BLaER1 (cell line): Measurements from ENCODE around the gene NLRP2B.
"Not testable (repeated sequence)": the region's sequence is repeated elsewhere in the genome, so short reads cannot be mapped to it uniquely, and the experiment has no call there.

Source experiments
- H3K27ac ChIP-seq: shearing (Covaris generic); formaldehyde crosslinking; 2 replicates; pipeline ENCODE4 v1.8.1; 2022
- H3K27me3 ChIP-seq: shearing (Covaris generic); formaldehyde crosslinking; 2 replicates; pipeline ENCODE4 v1.8.1; 2022
- H3K36me3 ChIP-seq: shearing (Covaris generic); formaldehyde crosslinking; 2 replicates; pipeline ENCODE4 v1.8.1; 2022
- H3K4me1 ChIP-seq: shearing (Covaris generic); formaldehyde crosslinking; 2 replicates; pipeline ENCODE4 v1.8.1; 2022
- H3K4me2 ChIP-seq: shearing (Covaris generic); formaldehyde crosslinking; 2 replicates; pipeline ENCODE4 v1.8.1; 2022
- H3K4me3 ChIP-seq: shearing (Covaris generic); formaldehyde crosslinking; 2 replicates; pipeline ENCODE4 v1.8.1; 2022
- H3K9ac ChIP-seq: shearing (Covaris generic); formaldehyde crosslinking; 2 replicates; pipeline ENCODE4 v1.8.1; 2022
- H3K9me3 ChIP-seq: shearing (Covaris generic); formaldehyde crosslinking; 2 replicates; pipeline ENCODE4 v1.8.1; 2022
- H4K20me1 ChIP-seq: shearing (Covaris generic); formaldehyde crosslinking; 2 replicates; pipeline ENCODE4 v1.8.1; 2022
- Cebpa-rat ChIP-seq: shearing (Covaris generic); IDR thresholded peaks from 2 replicates; pipeline ENCODE4 v1.8.1; 2022

NLRP2B gene

DNA sequence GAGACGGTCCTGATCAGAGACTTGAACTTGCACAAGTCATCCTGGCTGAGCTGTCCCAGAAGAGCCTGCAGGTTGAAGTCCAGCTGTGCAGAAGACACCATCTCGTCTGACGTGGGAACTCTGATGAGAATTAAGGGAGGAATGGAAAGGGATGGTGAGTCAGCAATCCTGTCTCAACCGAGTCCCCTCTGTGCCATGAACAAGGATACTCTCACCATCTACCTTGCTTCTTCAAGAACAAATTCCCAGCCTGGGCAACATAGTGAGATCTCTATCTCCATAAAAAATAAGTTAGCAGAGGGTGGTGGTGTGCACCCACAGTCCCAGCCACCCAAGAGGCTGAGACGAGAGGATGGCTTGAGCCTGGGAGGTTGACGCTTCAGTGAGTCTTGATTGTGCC lies at the start of gene NLRP2B:
TSS of gene NLRP2B (minus strand) at position 101 of the 400 bp plus-strand sequence.
- H3K27ac ChIP-seq = no peak within 1 kb of the TSS
- no peak for TF ChIP-seq Cebpa-rat
- peaks cover 29% of the 10 kb centered on the region for H3K4me1 ChIP-seq
- H3K9me3 ChIP-seq = peaks cover 17% of the 10 kb centered on the region
- H3K27me3 ChIP-seq = peaks cover 62% of the 10 kb centered on the region
- no peaks in the 10 kb centered on the region for H3K36me3 ChIP-seq
- no peak within 1 kb of the TSS for H3K9ac ChIP-seq
- H3K4me2 ChIP-seq = no peak within 1 kb of the TSS
- no peaks in the 10 kb centered on the region for H4K20me1 ChIP-seq
- H3K4me3 ChIP-seq = no peak within 1 kb of the TSS

DNA sequence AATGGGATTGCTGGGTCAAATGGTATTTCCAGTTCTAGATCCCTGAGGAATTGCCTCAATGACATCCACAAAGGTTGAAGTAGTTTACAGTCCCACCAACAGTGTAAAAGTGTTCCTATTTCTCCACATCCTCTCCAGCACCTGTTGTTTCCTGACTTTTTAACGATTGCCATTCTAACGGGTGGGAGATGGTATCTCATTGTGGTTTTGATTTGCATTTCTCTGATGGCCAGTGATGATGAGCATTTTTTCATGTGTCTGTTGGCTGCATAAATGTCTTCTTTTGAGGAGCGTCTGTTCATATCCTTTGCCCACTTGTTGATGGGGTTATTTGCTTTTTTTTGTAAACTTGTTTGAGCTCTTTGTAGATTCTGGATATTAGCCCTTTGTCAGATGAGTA lies 45.9 kb upstream of the NLRP2B start:
- not testable (repeated sequence) for H3K4me1 ChIP-seq, H3K9ac ChIP-seq, H3K4me2 ChIP-seq, H3K36me3 ChIP-seq, H3K4me3 ChIP-seq, H3K27me3 ChIP-seq, H3K27ac ChIP-seq, H4K20me1 ChIP-seq
- peaks cover 24% of the 10 kb centered on the region for H3K9me3 ChIP-seq

DNA sequence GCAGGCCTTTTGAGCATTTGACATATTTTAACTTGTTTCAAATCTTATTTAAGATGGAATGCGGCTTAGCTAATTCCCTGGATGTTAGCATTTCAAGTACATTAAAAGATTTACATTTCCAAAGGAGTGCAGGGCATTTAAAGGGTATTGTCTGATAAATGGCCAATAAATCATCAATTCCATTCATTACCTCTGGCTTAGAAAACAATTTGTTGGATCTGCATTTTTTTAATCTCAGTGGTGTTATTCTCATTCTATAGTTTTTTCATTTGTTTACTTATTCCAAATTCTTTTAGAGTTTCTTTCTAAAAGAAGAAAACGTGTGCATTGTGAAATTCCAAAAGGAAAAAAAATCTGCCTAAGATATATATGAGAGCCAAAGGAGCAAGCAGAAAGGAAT lies 1.3 kb upstream of the NLRP2B start:
- H3K36me3 ChIP-seq = no peaks in the 10 kb centered on the region
- no peak overlapping the region for H3K4me3 ChIP-seq
- TF ChIP-seq Cebpa-rat = no peak
- H3K27me3 ChIP-seq = peaks cover 57% of the 10 kb centered on the region
- H3K9me3 ChIP-seq = peaks cover 17% of the 10 kb centered on the region
- H3K9ac ChIP-seq = no peak overlapping the region
- H4K20me1 ChIP-seq = no peaks in the 10 kb centered on the region
- H3K4me2 ChIP-seq = no peak overlapping the region
- H3K4me1 ChIP-seq = peaks cover 17% of the 10 kb centered on the region
- no peak overlapping the region for H3K27ac ChIP-seq

DNA sequence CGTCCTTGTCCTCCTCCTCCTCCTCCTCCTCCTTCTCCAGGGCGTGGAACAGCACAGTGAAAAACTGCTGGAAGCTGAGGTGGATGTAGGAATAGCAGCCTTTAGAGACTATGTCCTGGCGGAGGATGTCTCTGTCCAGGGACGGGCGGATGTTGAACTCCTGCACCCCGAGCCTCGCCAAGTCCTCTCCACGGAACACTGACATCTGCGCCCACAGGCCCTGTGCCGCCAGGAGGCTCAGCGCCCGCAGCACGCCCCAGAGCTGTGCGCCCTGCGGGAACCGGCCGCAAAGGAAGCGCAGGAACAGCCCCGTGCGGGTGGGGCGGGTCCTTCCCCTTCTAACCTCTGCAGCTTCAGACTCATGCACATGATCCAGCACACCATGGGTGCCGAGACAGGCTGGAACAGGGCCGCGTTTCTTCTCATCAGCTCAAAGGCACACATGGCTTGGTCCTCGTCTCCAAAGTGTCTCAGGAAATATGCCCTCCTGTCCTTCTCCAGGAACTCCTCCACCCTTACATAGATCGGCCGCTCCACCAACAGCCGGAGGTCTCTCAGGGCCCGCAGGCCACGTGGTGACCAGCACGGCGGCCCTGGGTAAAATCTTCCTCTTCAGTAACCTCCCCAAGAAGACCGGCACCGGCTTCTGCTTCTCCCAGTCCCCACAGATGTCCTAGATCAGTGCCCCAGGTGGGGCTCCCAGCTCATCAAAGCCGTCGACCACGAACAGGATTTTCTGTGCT lies 1.2 kb downstream of the NLRP2B start:
- Histone ChIP-seq H3K9me3 (peaks cover 17% of the 10 kb centered on the region), H3K36me3 (no peaks in the 10 kb centered on the region), H3K27me3 (peaks cover 57% of the 10 kb centered on the region), H3K27ac (no peak overlapping the region), H3K4me1 (peaks cover 34% of the 10 kb centered on the region), H4K20me1 (no peaks in the 10 kb centered on the region), H3K4me3 (no peak overlapping the region), H3K4me2 (no peak overlapping the region), H3K9ac (no peak overlapping the region)
- TF ChIP-seq Cebpa-rat = no peak

DNA sequence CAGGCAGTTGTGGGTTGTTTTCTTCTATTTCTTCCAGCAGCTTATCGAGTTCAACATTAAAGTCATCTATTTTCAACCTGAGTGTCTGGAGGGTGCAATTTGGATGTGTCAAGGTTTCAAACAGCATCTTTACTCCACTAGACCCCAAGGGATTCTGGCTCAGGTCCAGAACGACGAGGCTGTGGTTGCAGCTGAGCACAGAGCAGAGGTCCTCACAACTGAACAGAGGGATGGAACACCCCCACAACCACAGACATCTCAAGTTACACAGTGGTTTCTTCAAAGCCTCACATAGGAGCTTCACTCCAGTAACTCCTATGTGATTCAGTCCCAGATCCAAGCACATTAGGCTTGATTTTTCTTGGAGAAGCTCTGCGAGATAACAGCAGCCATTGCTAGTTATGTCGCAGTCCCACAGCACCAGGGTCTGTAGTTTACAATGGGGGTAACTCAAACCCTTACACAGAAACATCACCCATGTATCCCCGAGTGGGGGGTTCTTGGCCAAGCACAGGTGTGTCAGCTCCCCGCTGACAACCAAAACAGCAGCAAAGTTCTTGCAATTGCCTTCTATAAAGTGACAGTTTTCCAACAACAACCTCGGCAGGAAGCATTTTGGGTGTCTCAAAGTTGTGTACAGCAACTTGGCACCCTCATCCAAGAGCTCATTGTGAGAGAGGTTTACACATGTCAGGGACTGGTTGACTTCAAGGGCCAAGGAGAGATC lies 2.8 kb downstream of the NLRP2B start:
- H3K9ac ChIP-seq = no peak overlapping the region
- H3K4me1 ChIP-seq = peaks cover 34% of the 10 kb centered on the region
- no peaks in the 10 kb centered on the region for H4K20me1 ChIP-seq
- TF ChIP-seq Cebpa-rat = no peak
- peak overlapping the region; percentile 43 for H3K4me2 ChIP-seq
- no peaks in the 10 kb centered on the region for H3K36me3 ChIP-seq
- H3K4me3 ChIP-seq = no peak overlapping the region
- peaks cover 57% of the 10 kb centered on the region for H3K27me3 ChIP-seq
- peaks cover 27% of the 10 kb centered on the region for H3K9me3 ChIP-seq
- H3K27ac ChIP-seq = no peak overlapping the region

DNA sequence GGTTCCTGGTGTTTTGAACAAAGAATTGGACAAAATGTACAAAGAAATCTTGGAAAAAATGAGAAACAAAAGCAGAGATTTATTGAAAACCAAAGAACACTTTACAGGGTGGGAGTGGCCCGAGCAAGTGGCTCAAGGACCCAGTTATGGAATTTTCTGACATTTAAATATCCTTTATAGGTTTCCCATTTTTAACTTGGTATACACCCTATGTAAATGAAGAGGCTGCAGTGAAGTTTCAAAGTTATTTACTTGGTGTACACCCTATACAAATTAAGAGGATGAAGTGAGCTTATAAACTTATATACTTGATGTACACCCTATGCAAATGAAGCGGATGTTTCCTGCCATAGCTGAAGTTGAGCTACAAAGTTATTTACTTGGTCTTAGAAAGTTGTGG lies 4.7 kb downstream of the NLRP2B start:
- peaks cover 56% of the 10 kb centered on the region for H3K27me3 ChIP-seq
- H3K36me3 ChIP-seq = no peaks in the 10 kb centered on the region
- TF ChIP-seq Cebpa-rat = no peak
- H3K4me2 ChIP-seq = peak overlapping the region; percentile 32
- H4K20me1 ChIP-seq = no peaks in the 10 kb centered on the region
- peaks cover 27% of the 10 kb centered on the region for H3K9me3 ChIP-seq
- peaks cover 34% of the 10 kb centered on the region for H3K4me1 ChIP-seq
- no peak overlapping the region for H3K4me3 ChIP-seq
- H3K27ac ChIP-seq = no peak overlapping the region
- H3K9ac ChIP-seq = no peak overlapping the region

DNA sequence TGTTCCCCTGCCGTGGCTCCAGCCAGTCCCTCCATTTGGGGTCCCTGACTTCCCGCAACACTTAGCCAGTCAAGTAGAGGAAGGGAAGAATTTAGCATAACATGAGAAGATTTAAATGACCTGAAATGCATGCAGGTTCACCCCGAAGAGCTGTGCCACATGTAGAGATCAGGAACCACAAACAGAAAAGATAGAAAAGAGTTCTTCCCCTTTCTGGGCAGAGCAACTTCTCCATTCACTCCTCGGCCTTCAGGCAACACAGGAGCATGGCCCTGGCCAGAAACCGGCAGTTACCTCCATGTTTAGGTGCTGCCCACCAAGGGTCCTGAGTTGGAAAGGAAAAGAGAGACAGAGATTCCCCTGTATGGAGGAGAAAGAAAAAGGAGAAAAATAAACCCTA lies 5.2 kb downstream of the NLRP2B start:
- Histone ChIP-seq H3K27me3 (peaks cover 56% of the 10 kb centered on the region), H3K4me3 (no peak overlapping the region), H3K9ac (no peak overlapping the region), H3K27ac (no peak overlapping the region), H4K20me1 (no peaks in the 10 kb centered on the region), H3K36me3 (no peaks in the 10 kb centered on the region), H3K9me3 (peaks cover 27% of the 10 kb centered on the region), H3K4me2 (peak overlapping the region; percentile 32), H3K4me1 (peaks cover 34% of the 10 kb centered on the region)
- TF ChIP-seq Cebpa-rat = no peak

DNA sequence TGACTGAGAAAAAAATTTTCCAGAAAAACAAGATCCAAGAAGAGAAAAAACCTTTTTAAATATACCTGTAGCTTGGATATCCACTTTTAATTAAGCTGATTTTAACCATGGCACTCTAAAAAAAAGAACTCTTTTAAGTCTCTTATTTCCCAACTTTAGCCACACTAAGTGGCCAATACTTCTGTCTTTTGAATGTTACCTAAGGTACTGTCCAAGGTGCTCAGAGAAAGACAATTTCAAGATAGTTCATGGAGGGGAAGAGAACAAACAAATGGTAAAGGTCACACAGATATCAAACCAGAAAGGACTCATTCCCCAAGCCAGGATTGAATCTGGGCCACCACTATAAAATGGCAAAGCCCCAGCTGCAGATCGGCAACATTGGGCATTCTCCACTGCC lies 10.1 kb downstream of the NLRP2B start:
- TF ChIP-seq Cebpa-rat = no peak
- Histone ChIP-seq H3K36me3 (no peaks in the 10 kb centered on the region), H3K4me1 (peaks cover 3% of the 10 kb centered on the region), H3K27me3 (peaks cover 40% of the 10 kb centered on the region), H3K9ac (no peak overlapping the region), H3K27ac (no peak overlapping the region), H3K9me3 (peaks cover 19% of the 10 kb centered on the region), H4K20me1 (no peaks in the 10 kb centered on the region), H3K4me2 (no peak overlapping the region), H3K4me3 (no peak overlapping the region)

DNA sequence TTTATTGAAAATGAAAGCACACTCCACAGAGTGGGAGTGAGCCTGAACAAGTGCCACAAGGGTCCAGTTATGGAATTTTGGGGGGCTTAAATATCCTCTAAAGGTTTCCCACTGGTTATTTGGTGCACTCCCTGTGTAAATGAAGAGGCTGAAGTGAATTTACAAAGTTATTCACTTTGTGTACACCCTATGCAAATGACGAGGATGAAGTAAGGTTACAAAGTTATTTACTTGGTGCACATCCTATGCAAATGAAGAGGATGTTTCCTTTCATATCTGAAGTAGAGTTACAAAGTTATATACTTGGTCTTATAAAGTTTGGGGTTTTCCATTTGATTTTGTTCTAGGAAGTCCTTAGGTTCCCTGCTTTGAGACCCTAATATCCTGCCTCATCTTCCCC lies 13.1 kb downstream of the NLRP2B start:
- no peaks in the 10 kb centered on the region for H3K4me1 ChIP-seq
- H3K36me3 ChIP-seq = no peaks in the 10 kb centered on the region
- no peak overlapping the region for H3K4me3 ChIP-seq
- H3K9ac ChIP-seq = no peak overlapping the region
- H4K20me1 ChIP-seq = no peaks in the 10 kb centered on the region
- peaks cover 52% of the 10 kb centered on the region for H3K27me3 ChIP-seq
- H3K4me2 ChIP-seq = no peak overlapping the region
- no peak for TF ChIP-seq Cebpa-rat
- H3K9me3 ChIP-seq = no peaks in the 10 kb centered on the region; the same call in 1 of the 2 replicates
- H3K27ac ChIP-seq = no peak overlapping the region

DNA sequence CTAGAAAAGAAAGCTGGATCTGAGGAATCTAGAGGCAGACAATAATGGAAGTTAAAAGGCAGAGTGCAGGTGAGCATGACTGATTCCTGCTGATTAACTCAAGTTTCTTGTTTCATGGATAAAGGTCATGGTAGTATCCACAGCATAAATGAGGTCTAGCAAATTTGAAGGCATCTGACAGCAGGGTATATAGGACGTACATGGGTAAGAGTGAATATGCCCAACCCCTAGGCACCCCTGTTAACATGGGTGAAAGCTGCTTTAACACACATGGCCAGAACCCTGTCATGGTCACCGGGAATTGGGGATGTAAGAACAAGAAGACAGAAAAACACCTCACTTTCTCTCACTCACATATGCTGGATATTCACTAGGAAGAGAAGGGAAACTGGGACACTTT lies 25.0 kb downstream of the NLRP2B start:
- no peak overlapping the region for H3K4me3 ChIP-seq
- H3K4me2 ChIP-seq = no peak overlapping the region
- H3K27ac ChIP-seq = no peak overlapping the region
- H3K36me3 ChIP-seq = no peaks in the 10 kb centered on the region
- no peak overlapping the region for H3K9ac ChIP-seq
- peaks cover 39% of the 10 kb centered on the region for H3K27me3 ChIP-seq
- no peak for TF ChIP-seq Cebpa-rat
- no peaks in the 10 kb centered on the region for H4K20me1 ChIP-seq
- no peaks in the 10 kb centered on the region for H3K4me1 ChIP-seq
- H3K9me3 ChIP-seq = peaks cover 23% of the 10 kb centered on the region
